Common myeloid progenitor, CD34-positive (primary cell): Measurements from ENCODE around the gene TRIM41.

ENCODE experiments used
- CTCF ChIA-PET: fragments of 350-600 bp; sonication (Branson Sonifier 250); formaldehyde crosslinking; loops from one replicate; lab custom pipeline; 2021; ENCODE audit warnings: antibody characterized with exemption; lab: Charles Lee
- POLR2A ChIA-PET: fragments of 350-600 bp; sonication (Branson Sonifier 250); formaldehyde crosslinking; loops from one replicate; lab custom pipeline; 2021; ENCODE audit warnings: antibody characterized with exemption; lab: Charles Lee
- DNase-seq, 3 donors: peaks; one replicate each; pipeline versions ENCODE4 v3.0.0 to v3.0.0-alpha.2; 2013
- H3K27ac ChIP-seq, 2 experiments: 1 replicate in 1 of 2; 2 replicates in 1 of 2; pipeline ENCODE4 v1.7.0; 2013; ENCODE audit warnings: inconsistent platforms in 2 of 2, low read length in 2 of 2, mild to moderate bottlenecking in 2 of 2, low read depth in 1 of 2, moderate library complexity in 1 of 2; ENCODE audit not compliant: severe bottlenecking in 2 of 2, insufficient read depth in 1 of 2, poor library complexity in 1 of 2
- H3K27me3 ChIP-seq, 5 experiments: replicated peaks in 2 of 5; 1 replicate in 3 of 5; 2 replicates in 2 of 5; pipeline versions ENCODE4 v1.6.1 to v1.7.0; 2013; ENCODE audit warnings: low read length in 4 of 5, mild to moderate bottlenecking in 2 of 5, moderate library complexity in 2 of 5, inconsistent platforms in 1 of 5; ENCODE audit not compliant: insufficient read depth in 5 of 5, control insufficient read depth in 4 of 5
- H3K36me3 ChIP-seq, 4 experiments: 1 replicate in 2 of 4; 2 replicates in 2 of 4; pipeline versions ENCODE4 v1.6.1 to v1.7.0; 2013; ENCODE audit warnings: low read length in 3 of 4, control low read depth in 1 of 4, mild to moderate bottlenecking in 1 of 4; ENCODE audit not compliant: control insufficient read depth in 4 of 4, insufficient read depth in 4 of 4
- H3K4me1 ChIP-seq, 4 experiments: 1 replicate in 3 of 4; 2 replicates in 1 of 4; pipeline versions ENCODE4 v1.6.1 to v1.7.1; 2013; ENCODE audit warnings: low read length in 3 of 4, mild to moderate bottlenecking in 3 of 4, control low read depth in 1 of 4, inconsistent platforms in 1 of 4, moderate library complexity in 1 of 4; ENCODE audit not compliant: control insufficient read depth in 4 of 4, insufficient read depth in 4 of 4; ENCODE audit errors: control extremely low read depth in 1 of 4
- H3K4me3 ChIP-seq, 7 experiments: 1 replicate in 4 of 7; 2 replicates in 3 of 7; pipeline versions ENCODE4 v1.5.1 to v1.7.0; 2013; ENCODE audit warnings: mild to moderate bottlenecking in 7 of 7, low read length in 6 of 7, moderate library complexity in 6 of 7, inconsistent platforms in 2 of 7, low read depth in 2 of 7, control low read depth in 1 of 7; ENCODE audit not compliant: insufficient read depth in 4 of 7, control insufficient read depth in 1 of 7; ENCODE audit errors: extremely low read depth in 1 of 7
- H3K9me3 ChIP-seq, 5 experiments: 1 replicate in 4 of 5; 2 replicates in 1 of 5; pipeline versions ENCODE4 v1.6.1 to v1.7.1; 2013; ENCODE audit warnings: low read length in 4 of 5, mild to moderate bottlenecking in 2 of 5, inconsistent platforms in 1 of 5, low read depth in 1 of 5, moderate library complexity in 1 of 5; ENCODE audit not compliant: control insufficient read depth in 4 of 5, insufficient read depth in 2 of 5; ENCODE audit errors: control extremely low read depth in 1 of 5
- WGBS: methylation state at CpG from one replicate; pipeline ENCODE4 v1.1.5; 2013; ENCODE audit not compliant: insufficient coverage; 5-methylcytosine and 5-hydroxymethylcytosine counted together

The TRIM41 gene

DNA sequence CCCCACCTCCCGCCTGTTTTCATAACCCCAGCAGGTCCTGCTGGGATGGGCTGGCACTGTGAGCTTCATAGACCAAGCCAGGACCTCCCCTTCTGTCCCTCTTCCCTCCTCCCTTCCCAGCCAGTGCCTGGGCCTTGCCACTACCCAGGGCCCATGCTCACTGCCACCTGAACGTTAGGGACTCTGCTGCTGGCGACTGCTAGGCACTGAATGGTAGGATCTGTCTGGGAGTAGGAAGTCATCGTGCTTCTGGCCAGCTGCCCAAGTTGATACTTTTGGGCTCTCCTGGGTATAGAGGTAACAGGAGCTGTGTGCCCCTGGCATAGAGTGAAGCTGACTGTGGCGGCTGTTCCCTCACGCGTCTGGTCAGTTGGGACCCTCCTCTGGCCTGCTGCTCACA, 8.4 kb downstream of the TRIM41 start:
- ChIA-PET POLR2A (no interaction called here), CTCF (interaction anchor here (0.5 to 1.0 kb wide), 2 partner anchors 10 to 58 kb away, joined by 3 read pairs; no protein-coding TSS in a partner anchor)
- Histone ChIP-seq H3K27me3 (no peaks in the 10 kb centered on the region), H3K9me3 (no peaks in the 10 kb centered on the region), H3K27ac (no peak overlapping the region), H3K4me3 (no peak overlapping the region), H3K4me1 (peaks cover 0 to 9% (median 0%) of the 10 kb centered on the region in 4 experiments), H3K36me3 (peaks cover 22 to 78% (median 58%) of the 10 kb centered on the region in 4 experiments)
- 97% methylated on average over 6 of the region's 7 CpGs for WGBS
- DNase-seq, result no peak

DNA sequence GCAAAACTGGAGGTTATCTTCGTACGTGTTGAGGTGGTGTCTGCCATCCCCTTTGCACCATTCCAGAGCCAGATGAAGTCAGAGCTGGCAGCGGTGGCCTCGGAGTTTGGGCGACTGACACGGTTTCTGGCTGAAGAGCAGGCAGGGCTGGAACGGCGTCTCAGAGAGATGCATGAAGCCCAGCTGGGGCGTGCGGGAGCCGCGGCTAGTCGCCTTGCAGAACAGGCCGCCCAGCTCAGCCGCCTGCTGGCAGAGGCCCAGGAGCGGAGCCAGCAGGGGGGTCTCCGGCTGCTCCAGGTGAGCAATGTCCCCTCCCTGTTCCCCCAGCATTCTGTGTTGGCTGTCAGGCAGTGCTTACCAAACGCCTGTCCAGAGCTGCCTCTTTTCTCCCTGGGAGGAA, 9.5 kb downstream of the TRIM41 start:
- no peaks in the 10 kb centered on the region for H3K27me3 ChIP-seq
- H3K27ac ChIP-seq, result no peak overlapping the region
- WGBS, result 97% methylated on average over 18 of the region's 18 CpGs
- no peak for DNase-seq
- ChIA-PET POLR2A (no interaction called here), CTCF (no interaction called here)
- H3K9me3 ChIP-seq, result no peaks in the 10 kb centered on the region
- H3K36me3 ChIP-seq, result peaks cover 28 to 84% (median 64%) of the 10 kb centered on the region in 4 experiments
- H3K4me1 ChIP-seq, result peaks cover 0 to 9% (median 0%) of the 10 kb centered on the region in 4 experiments
- no peak overlapping the region for H3K4me3 ChIP-seq

- no peak overlapping the region for H3K27ac ChIP-seq
- ChIA-PET CTCF (interaction anchor here (2.4 kb wide), 1 partner anchor 9 kb away, joined by 7 read pairs; no protein-coding TSS in a partner anchor), POLR2A (no interaction called here)
- 96% methylated on average over 14 of the region's 16 CpGs for WGBS
- no peaks in the 10 kb centered on the region for H3K27me3 ChIP-seq
- no peak for DNase-seq
- H3K4me1 ChIP-seq, result peaks cover 0 to 9% (median 0%) of the 10 kb centered on the region in 4 experiments
- peaks cover 32 to 88% (median 70%) of the 10 kb centered on the region in 4 experiments for H3K36me3 ChIP-seq
- H3K9me3 ChIP-seq, result no peaks in the 10 kb centered on the region
- no peak overlapping the region for H3K4me3 ChIP-seq
Observed at GRCh38 chr5:181233088-181233800, 10.2 kb downstream of the TRIM41 start.

GRCh38 chr5:181233801-181234454, 10.8 kb downstream of the TRIM41 start:
- POLR2A ChIA-PET, result no interaction called here
- no peaks in the 10 kb centered on the region for H3K9me3 ChIP-seq
- CTCF ChIA-PET, result interaction anchor here (1.5 to 2.4 kb wide), 2 partner anchors 10 kb away, joined by 5 to 7 read pairs; partner anchors contain the start of gene RACK1
- peaks cover 0 to 9% (median 0%) of the 10 kb centered on the region in 4 experiments for H3K4me1 ChIP-seq
- 98% methylated on average over 19 of the region's 24 CpGs for WGBS
- no peak for DNase-seq
- H3K27me3 ChIP-seq, result no peaks in the 10 kb centered on the region
- no peak overlapping the region for H3K4me3 ChIP-seq
- no peak overlapping the region for H3K27ac ChIP-seq
- peaks cover 36 to 94% (median 76%) of the 10 kb centered on the region in 4 experiments for H3K36me3 ChIP-seq

- H3K4me3 ChIP-seq, result no peak overlapping the region
- ChIA-PET POLR2A (interaction anchor here (0.6 to 1.1 kb wide), 2 partner anchors 8 to 10 kb away, joined by 3 read pairs; no protein-coding TSS in a partner anchor), CTCF (interaction anchor here (0.8 to 2.4 kb wide), 3 partner anchors 9 to 50 kb away, joined by 4 to 7 read pairs (median 5); partner anchors contain the start of gene RACK1)
- peaks cover 0 to 2% (median 0%) of the 10 kb centered on the region in 4 experiments for H3K4me1 ChIP-seq
- H3K9me3 ChIP-seq, result no peaks in the 10 kb centered on the region
- peaks cover 37 to 94% (median 79%) of the 10 kb centered on the region in 4 experiments for H3K36me3 ChIP-seq
- 97% methylated on average over 20 of the region's 22 CpGs for WGBS
- no peak overlapping the region for H3K27ac ChIP-seq
- DNase-seq, result no peak
- no peaks in the 10 kb centered on the region for H3K27me3 ChIP-seq
Observed at GRCh38 chr5:181234455-181235306, 11.6 kb downstream of the TRIM41 start.

DNA sequence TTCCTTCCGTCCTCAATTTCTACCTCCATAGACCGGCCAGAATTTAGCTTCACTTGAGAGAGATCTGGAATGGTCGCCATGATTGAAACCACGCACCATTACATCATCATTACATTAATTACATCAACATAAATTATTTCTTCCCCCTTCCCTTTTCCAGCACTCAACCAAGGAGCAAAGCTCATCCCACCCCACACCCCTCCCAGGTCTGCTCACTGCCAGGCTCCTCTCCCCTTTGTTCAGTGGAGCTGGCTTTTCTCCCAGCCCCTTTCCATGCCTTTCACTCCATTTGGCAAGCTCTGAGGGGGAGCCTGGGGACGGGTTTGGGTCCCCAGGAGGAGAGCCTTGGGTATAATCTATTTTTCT, 12.2 kb downstream of the TRIM41 start:
- WGBS, result 100% methylated on average over 4 of the region's 5 CpGs
- ChIA-PET POLR2A (interaction anchor here (1.1 kb wide), 1 partner anchor 11 kb away, joined by 3 read pairs; no protein-coding TSS in a partner anchor), CTCF (interaction anchor here (0.8 to 2.4 kb wide), 3 partner anchors 8 to 51 kb away, joined by 4 to 7 read pairs (median 5); partner anchors contain the start of gene RACK1)
- DNase-seq, result no peak
- no peak overlapping the region for H3K27ac ChIP-seq
- no peaks in the 10 kb centered on the region for H3K27me3 ChIP-seq
- H3K9me3 ChIP-seq, result no peaks in the 10 kb centered on the region
- no peak overlapping the region for H3K4me3 ChIP-seq
- no peaks in the 10 kb centered on the region for H3K4me1 ChIP-seq
- H3K36me3 ChIP-seq, result peaks cover 36 to 96% (median 79%) of the 10 kb centered on the region in 4 experiments
